NCI-H2227 (cell line): ENCODE measurements around the gene TXLNB.
"Not testable (repeated sequence)": the region's sequence is repeated elsewhere in the genome, so short reads cannot be mapped to it uniquely, and the experiment has no call there.

ENCODE experiments used
- DNase-seq: peaks from one replicate; lab custom pipeline; 2025; ENCODE audit not compliant: unreplicated experiment; lab: John Stamatoyannopoulos, UW

Gene TXLNB

DNA sequence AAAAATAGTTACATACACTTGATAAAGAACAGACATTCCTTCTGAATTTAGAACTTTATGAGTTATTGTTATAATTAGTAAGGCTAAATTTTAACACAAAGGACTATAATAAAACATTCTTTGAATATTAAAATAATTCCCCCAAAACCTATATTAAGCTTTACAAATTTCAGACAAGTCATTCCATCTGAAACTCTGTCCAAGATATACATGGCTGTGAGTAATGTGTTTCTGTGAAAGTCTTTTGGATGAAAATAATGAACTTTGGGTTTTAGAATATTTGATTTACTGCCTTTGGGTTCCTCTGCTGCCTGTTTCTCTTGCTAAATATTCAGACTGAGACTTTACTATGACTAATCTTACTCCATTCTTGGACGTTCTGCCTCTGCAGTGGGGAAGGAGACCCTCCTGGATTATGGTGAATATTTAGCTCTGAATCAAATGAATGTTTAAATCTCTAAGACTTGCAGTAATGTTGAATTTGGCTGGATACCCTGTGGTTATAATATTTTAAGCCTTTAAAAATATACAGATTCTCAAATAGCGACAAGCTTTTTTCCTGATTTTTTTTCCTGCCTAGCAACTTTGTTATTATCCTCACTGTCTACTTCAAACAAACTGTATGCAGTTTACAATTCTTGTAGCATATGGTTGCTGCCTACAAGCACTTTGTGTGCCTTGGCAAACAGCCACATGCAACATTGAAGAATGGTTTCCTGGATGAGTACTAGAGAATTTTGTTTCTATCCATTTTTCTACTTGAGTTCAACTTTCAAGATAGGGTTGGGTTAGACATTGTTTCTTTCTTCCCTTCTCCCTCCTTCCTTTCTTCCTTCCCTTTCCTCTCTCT, 51.4 kb downstream of the TXLNB start:
- no peak for DNase-seq

DNA sequence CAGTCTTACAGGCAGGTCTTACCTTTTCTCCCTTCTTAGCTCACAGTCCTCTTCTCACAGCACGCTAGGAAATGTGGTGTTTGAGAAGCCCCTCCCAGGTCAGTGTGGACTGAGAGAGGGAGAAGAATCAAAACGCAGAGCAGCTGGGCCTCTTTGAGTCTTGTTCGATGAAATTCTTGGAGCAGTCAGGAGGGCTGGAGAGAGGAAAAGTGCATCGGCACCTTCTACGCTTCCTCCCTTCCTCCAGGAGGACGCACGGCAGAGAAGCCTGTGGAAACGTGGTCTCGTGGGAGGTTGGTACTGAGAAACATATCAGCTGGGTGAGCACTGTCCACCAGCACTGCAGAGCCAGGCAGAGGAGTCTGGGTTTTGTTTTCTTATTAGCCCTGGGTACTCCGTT, 52.7 kb downstream of the TXLNB start:
- DNase-seq: peak; percentile 0

DNA sequence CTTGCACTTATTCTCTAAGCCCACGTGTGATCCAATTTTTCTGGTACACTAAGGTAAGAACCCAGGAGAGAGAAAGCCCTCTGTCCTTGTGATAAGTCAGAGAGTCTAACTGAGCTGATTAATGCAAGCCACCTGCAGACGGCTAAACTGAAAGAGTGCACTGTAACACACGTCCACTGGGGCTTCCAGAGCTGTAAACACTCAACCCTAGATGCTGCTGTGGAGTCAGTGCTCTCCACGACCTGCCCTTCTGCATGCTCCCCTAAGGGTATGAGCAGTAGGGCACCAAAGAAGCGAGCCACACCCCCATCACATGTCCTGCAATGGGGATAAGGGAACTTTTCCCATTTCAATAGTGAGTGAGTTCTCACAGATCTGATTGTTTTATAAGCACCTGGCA, 55.7 kb downstream of the TXLNB start:
- no peak for DNase-seq

DNA sequence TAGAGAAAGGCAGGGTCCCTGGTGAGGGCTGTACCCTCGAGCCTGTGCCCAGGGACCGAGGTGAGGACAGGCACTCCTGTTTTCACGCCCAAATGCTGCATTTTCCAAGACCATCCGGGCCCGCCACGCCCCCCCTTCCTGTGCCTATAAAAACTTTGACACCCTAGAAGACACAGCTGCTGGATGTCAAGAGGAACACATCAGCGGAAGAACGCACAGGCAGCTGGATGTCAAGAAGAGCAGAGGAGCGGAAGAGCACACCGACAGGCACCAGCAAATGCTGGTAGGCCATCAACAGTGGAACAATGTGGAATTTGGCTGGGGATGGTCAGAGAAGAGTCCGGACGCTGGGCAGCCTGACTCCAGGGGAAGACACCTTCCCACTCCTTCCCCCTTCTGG, 56.1 kb downstream of the TXLNB start:
- DNase-seq: no peak

DNA sequence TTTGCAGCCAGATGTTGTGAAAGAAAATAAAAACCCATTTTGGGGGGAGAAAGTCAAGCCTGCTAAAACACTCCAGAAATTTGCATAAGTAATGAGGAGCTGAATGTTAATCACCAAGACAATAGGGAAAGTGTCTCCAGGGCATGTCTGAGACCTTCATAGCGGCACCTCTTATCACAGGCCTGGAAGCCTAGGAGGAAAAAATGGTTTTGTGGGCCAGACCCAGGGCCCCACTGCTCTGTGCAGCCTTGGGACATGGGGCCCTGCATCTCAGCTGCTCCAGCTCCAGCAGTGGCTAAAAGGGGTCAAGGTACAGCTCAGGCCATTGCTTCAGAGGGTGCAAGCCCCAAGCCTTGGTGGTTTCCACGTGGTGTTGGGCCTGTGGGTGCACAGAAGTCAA, 57.6 kb downstream of the TXLNB start:
- DNase-seq: not testable (repeated sequence)

DNA sequence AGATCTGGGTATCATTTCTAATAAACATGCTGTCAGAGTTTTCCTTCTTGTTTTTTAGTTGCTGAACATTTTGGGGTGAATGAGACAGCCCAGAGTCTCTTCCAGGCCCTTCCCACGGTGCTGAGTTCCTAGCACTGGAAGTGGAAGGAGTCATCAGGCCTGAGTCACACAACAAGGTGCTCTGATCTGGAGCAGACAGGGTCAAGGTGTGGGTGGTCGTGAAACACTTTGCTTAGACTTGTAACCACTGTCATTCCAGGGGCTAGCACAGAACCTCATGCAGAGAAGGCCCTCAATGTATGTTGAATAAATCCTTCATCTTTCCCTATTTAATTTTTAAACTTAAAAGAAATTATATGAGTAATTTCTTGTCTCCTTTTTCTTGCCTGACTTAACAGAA, 60.6 kb downstream of the TXLNB start:
- DNase-seq: no peak

DNA sequence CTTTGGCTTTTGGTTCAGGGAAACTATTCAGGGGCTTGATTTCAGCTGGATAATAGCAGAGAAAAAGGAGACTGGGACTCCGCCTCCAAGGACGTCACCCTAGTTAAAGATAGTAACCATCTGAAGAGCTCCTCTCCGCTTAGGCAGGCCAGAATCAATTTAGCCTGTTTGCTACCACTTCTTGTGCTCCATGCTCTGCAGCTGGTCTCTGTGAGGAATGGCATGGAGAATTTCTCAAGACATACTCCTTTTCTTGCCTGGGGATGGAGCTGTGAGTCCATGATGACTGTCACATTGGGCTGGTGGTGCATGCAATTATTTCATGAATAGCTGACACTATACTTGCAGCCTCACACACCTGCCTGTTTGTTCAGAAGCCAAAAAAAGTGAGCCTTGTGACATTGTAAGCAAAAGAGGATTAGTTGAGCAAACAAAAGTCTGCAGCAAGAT, 61.4 kb downstream of the TXLNB start:
- DNase-seq: peak; percentile 47

DNA sequence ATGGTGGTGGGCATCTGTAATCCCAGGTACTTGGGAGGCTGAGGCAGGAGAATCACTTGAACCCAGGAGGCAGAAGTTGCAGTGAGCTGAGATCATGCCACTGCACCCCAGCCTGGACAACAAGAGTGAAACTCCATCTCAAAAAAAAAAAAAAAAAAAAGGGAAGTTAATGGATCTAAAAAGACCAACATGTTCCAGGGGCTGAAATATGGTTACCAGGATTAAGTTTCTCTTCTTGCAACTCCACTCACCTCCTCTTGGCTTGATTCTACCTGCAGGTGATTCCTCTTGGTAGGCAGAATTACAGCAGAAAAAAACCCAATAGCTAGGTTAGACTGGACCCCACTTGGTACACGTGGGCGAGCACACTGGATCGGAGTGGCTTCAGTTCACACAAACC, 63.4 kb downstream of the TXLNB start:
- not testable (repeated sequence) for DNase-seq

DNA sequence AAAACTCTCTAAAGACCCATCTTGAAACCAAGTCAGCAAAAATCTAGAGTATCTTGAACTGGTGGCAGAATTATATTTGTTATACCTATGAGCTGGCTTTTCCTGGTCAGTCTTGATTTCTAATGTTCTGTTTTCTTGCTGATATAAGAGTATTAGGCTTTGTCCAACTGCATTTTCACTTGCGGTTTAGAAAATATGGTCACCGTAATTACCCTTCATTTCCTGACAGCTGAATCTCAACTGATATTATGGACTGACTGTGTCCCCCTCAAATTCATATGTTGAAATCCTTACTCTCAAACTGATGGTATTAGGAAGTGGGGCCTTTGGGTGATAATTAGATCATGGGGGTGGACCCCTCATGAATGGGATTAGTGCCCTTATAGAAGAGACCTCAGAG, 72.1 kb downstream of the TXLNB start:
- no peak for DNase-seq

DNA sequence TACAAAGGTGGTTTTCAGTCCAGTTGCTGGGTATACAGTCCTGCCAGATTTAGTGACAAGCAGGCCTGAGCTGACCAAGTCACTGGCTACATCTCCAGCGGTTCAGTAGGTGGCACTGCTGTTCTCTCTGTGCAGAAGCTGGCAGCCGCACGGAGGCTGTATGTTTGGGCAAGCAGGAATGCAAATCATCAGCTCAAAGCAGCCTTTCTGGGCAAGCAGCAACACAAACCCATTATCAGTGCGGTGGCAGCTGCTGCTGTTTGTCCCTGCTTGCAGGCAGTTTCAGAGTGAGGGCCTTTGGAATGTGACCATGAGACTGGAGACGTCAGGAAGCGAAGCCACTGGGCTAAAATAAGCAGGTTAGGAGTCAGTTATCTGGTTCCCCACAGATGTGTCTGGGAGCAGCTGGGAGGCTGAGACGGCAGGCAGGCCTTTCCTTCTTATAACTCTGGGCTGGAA, 72.5 kb downstream of the TXLNB start:
- DNase-seq: peak; percentile 83

DNA sequence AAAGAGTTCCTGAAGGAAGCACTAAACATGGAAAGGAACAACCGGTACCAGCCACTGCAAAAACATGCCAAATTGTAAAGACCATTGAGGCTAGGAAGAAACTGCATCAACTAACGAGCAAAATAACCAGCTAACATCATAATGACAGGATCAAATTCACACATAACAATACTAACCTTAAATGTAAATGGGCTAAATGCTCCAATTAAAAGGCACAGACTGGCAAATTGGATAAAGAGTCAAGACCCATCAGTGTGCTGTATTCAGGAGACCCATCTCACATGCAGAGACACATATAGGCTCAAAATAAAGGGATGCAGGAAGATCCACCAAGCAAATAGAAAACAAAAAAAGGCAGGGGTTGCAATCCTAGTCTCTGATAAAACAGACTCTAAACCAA, 79.3 kb downstream of the TXLNB start:
- not testable (repeated sequence) for DNase-seq

DNA sequence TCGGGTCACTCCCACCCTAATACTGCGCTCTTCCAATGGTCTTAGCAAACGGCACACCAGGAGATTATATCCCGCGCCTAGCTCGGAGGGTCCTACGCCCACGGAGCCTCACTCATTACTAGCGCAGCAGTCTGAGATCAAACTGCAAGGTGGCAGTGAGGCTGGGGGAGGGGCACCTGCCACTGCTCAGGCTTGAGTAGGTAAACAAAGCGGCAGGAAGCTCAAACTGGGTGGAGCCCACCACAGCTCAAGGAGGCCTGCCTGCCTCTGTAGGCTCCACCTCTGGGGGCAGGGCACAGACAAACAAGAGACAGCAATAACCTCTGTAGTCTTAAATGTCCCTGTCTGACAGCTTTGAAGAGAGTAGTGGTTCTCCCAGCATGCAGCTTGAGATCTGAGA, 81.0 kb downstream of the TXLNB start:
- not testable (repeated sequence) for DNase-seq

DNA sequence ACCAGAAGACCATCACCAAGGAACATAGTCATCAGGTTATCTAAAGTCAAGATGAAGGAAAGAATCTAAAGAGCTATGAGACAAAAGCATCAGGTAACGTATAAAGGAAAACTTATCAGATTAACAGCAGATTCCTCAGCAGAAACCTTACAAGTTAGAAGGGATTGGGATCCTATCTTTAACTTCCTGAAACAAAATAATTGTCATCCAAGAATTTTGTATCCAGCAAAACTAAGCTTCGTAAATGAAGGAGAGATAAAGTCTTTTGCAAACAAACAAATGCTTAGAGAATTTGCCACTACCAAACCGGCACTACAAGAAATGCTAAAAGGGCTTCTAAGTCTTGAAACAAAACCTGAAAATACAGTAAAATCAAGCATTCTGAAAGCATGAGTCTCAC, 86.0 kb downstream of the TXLNB start:
- no peak for DNase-seq

DNA sequence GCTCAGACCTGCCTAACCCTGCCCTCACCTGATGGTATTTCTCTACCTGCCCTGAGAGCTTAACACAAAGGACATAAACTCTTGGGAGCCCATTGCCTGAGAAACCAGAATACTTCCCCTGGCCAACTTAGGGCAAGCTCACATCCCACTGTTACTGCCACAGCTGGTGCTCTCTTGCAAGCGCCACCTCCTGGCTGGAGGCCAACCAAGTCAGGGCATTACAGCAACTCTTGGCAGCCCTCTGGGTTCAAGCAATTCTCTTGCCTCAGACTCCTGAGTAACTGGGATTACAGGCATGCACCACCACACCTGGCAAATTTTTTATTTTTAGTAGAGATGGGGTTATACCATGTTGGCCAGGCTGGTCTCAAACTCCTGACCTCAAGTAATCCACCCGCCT, 86.8 kb downstream of the TXLNB start:
- no peak for DNase-seq

DNA sequence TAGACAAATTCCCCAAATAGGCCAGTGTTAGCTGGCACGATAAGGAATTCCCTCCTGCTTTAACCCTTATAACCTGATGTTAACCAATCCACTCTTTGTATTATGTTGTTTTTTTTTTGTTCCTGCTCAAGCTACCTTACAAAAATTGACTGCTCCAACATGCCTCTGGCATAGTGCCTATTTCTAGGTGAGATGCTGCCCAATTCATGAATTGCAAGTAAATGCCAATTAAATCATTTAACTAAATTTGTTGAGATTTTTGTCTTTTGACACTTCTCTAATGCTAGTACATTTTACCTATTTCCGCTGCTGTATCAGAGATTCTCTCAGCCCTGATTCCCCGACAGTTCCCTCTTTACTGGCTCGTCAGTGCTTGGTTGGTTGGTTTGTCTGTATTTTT, 90.4 kb downstream of the TXLNB start:
- no peak for DNase-seq

DNA sequence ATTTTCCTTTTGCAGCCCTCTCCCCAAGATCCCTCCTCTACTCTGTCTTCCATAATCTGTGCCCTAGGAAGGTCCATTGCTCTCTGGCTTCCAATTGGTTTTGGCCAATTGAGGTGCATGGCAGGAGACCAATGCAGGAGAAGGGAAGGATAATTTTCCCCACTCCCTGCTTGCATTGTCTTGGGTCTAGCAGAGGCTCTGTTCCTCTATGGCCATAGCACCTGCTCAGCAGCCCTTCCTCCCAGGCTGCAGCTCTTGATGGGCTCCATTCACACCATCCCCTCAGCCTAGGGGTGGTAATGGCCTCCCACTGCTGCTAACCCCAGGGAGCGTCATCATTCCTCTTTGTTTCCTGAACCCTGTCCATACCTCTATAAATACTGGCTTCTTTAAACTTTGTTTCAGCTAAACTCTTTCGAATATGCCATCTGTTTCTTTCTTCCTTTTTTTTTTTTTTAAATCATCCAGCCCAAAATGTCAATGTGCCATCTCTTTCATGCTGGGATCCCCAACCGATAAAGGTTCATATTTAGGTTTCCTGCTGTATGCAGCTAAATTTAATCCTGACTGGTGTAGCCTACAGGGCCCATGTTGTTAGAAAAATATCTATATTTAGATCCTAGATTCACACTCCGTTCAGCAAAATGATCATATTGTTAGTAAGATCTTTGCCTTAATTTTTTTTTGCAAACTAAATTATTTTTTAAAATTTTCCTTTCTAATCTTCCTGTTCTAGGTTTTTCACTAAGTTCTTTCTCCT, 93.1 kb downstream of the TXLNB start:
- DNase-seq: no peak

DNA sequence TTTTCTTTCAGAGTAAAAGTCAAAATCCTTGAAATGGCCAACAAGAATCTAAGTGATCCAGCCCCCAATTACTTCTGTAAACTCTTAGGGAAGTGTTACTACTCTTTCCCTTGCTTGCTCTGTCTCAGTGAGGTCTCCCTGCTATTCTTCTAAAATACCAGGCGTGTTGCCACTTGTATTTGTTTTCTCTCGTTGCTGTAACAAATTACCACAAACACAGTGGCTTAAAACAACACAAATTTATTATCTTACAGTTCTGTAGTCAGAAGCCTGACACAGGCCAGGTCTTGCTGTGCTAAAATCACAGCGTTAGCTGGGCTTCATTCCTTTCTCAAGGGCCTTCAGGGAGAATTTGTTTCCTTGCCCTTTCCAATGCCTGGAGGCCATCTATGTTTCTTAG, 97.1 kb downstream of the TXLNB start:
- no peak for DNase-seq
